GM21786 (cell line): ENCODE data around the gene TWIST2.

ENCODE experiments used
- ATAC-seq: cut with Tn5 transposase; IDR thresholded peaks from one replicate; pipeline ENCODE4 v1.9.1; 2021; ENCODE audit not compliant: unreplicated experiment

The TWIST2 gene

DNA sequence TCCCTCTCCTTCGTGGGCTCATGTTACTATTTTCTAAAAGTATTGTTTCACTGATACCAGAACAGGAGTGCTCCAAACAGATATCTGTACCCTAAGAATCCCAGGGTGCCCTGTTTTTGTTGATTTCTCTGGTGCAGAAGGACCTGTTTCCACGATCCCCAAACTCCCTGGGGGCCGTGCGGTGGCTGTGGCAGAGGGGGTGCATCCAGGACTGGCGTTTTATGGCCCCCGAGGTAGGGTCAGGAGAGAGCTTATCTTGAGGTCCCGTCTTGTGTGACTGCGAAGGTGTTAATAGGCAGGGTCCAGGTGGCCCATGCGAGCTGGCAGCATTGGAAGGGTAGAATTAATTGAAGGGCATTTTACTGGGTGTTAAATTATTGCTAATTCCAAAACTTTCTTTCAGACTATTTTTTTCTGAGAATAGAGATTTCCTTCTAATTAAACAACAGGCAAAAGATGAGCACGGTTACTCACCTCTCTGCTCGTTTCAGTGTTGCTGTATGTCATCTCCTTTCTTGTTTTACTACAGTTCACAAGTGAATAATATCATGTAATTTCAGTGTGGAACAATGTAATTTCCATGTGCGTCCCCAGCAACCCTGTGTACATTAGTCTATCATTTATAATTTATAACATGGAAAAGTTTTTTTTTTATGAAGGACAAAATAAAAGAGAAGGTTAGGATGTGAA is 8.2 kb downstream of the TWIST2 start:
- ATAC-seq = no peak

DNA sequence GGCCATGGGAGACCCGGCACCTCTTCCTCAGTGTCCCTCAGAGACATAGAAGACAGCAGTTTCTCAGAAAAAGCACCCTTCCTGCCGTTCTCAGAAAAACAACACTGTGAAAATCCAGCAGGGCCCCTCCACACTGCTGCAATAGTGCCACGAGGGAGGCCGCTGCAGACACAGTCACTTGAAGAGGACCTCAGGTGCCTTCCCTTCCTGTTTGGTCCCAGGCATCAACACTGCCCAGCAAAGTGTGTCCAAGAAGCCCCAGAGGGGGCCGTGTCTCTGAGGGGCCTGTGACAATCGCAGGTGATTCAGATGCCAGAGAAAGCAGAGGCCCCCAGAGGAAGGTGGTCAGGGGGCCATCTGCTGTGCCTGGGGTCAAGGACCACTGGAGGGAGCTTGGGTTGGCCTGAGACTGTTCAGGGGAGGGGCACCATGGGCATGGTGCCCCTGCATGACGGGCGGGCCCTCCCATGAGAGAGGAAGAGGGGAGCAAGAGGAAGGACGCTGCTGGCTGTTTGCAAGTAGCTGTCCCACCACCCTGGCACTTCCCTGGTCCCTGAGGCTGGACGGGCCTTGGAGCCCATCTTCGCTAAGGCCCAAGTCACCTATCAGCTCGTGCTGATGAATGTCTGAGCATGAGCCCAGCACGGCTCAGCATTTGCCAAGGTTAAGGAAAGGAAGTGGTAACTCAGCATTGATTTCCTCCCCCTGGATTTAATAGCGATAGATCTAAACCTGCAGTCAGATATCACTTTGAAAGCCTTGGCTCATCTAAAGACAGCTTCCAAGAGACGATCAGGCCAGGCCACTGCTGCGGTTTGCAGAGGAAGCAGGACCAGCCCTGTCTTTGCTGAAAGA is 9.1 kb downstream of the TWIST2 start:
- no peak for ATAC-seq

DNA sequence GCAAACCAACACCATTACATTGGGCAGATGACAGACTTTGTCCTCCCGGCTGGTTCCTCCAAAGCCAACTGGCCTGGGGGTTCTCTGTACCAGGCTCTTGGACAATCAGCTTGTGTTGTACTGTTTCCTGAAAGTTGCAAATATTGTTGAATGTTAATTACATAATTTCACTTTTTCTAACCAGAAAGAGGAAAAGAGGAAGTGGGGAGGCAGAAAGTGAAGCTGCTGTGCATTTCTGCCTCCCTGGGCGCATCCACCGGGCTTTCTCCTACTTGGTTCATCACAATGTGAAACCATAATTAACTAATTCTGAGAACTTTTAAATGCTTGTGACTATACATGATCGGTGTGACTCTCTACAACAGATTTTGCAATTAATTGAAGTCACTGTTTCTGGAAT is 10.1 kb downstream of the TWIST2 start:
- ATAC-seq = no peak

DNA sequence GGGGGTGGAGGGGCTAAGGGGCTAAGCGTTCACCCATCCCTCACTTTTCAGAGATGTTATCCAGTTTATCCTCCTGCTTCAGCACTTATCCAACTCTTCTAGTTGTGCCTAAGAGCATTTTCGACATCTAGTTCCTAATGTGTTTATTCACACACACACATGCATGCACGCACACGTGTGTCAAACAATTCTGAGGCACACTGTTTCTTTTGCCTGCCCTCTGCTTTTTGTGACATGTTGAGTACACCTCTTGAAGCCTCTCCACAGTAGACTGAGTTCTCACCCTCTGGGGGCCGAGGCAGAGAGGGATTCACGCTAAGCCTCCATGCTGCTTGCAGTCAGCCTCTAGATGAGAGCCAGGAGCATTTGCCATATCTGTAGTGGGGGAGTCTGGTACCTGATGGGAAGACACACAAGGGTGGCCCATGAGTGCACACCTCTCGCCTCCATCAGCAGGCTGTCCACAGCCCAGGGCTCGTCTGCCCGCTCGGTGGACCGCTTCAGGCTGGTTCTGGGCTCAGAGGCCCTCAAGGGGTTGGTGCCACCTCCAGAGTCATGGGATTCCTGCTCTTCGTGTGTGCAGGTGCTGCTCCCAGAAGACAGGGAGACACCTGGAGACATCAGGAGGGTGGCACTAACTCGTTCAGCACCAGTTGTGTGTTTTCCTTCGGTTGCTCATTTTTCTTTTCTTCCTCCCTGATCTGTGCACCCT is 11.9 kb downstream of the TWIST2 start:
- ATAC-seq = no peak

DNA sequence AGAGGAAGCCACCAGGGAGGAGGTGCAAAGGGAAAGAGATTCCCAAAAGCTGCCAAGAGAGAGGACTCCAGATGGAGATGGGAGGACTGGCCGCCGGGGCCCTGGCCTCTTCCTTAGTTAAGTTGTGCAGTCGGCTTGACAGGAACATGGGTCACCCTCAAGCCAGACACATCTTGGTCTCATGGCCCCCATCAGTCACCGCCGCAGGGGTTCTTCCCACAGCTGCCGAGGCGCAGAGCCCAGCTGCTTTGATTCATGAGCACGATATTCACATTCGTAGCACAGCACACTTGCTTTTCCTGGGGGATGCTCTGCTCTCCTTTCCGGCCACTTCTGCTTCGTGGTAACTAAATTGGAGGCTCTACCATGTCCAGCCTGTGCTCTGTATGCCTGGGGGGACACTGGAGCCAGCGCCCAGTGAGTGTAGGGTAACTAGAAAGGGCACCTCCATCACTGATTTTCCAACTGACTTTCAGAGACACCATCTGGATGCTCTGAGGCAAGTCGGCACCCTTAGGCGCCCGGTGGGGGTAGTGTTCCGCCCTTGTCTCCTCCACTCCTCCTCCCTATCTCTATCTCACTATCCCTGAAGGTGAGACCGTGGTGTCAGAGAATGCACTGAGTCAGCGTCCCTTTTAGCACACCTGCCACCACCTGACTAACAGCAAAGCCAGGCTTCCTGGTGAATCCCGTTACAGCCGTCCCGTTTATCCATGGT is 13.3 kb downstream of the TWIST2 start:
- no peak for ATAC-seq

DNA sequence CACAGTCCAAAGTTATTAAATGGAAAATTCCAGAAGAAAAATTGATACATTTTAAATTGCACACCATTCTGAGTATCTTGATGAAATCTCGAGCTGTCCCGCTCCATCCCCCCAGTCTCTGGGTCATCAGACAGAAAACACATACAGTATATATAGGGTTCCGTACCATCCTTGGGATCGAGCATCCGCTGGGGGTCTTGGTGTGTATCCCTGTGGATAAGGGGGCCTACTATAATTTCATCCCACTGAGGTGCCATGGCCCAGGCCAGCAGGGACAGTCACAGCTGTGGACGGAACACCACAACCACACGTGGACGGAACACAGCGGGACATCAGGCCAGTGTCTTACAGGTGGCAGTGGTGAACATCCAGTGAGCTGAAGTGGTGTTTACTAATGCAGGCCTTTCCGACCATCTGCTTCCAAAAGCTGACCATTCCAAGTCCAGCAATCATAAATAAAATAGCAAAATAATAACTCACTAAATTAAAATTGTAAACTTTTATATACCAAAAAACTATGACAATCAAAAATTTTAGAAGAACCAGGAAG is 14.0 kb downstream of the TWIST2 start:
- no peak for ATAC-seq

DNA sequence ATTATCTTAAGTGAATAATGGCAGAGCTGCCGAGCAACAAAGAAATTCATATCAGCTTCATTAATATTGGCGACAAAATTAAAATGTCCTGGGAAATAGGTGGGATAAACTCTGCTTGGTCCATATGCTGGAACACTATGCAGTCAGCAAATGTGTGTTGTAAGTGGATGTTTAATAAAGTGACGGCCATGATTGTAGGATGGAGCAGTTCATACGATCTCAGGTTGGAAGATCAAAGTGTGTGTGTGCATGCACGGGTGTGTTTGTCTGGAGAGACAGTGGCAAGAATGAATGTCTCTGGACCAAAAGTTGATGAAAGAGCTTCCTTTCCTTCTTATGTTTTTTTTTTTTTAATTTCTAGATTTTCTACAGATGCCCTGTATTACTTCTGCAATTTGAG is 14.8 kb downstream of the TWIST2 start:
- ATAC-seq = no peak

DNA sequence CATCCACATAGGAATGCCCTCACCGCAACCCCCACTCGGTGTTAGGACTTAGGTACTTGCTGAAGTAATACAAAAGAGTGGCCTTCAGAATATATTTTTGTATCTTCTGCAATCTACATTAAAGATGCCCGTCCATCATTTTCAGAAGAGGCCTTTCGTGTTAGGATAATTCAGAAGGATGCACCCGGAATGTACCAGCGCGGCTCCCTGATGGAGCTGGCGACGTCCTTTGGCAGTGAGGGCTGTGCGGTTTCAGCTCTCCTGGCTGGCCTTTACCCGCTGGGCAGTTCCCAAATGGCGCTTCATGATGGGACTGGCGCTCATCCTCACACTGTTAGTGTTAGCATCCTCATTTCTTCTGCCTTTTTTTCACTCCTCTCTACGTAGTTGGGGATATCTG is 15.3 kb downstream of the TWIST2 start:
- ATAC-seq = no peak

DNA sequence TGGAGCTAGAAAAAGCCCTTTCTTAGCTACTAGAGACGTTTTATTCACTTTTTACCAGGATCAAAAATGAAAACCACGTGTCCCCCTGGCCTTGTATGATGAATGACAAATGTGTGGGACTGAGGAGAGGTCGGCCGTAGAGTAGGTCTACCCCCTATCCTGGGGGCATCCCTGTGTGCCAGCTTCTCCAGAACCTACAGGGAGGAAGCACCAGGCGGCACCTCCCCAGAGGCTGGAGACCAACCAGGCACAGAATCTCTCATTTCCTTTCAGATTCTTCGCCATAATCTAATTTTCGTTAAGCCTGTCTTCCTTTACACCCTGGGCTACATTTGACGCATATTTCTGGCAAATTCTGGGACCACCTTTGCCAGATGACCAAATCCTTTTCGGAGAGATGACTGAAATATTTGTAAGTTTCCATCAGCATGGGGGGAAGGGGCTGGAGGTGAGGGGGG is 15.9 kb downstream of the TWIST2 start:
- ATAC-seq = no peak

DNA sequence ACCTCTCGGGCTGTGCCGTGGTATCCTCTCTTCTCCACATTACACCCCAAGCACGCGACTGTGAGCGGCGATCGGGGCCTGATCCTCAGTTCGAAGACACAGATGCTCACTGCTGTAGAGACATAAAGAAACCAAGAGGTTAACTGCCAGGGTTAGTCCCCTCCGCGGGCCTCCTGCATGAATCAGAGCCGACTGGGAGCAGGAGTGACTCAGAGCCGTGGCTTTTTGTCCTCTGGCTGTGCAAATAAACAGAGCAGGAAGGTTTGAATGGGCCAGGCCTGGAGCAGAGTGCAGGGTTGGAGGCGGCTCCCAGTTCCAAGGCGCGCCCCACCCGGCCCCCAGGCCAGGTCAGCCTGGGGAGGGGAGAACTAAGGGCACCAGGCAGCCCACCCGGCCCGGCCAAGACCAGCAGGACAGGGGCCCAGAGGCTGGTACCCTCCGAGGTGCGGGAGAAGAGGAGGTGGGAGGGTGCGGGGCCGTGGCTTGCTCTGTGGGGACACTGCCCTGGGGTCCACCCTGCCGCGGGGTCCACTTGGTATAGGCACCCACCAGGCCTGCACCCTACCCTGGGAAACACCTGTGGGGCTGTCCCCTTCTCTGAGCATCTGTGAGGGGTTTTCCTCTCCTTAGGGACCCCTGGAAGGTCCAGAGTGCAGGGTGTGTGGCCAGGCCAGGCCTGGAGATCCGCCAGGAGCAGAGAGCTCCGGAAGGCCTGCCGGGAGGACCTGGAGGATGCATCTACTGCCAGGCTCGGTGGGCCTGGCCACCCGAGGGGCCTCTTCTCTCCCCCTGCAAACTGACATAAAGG is 16.5 kb downstream of the TWIST2 start:
- no peak for ATAC-seq

DNA sequence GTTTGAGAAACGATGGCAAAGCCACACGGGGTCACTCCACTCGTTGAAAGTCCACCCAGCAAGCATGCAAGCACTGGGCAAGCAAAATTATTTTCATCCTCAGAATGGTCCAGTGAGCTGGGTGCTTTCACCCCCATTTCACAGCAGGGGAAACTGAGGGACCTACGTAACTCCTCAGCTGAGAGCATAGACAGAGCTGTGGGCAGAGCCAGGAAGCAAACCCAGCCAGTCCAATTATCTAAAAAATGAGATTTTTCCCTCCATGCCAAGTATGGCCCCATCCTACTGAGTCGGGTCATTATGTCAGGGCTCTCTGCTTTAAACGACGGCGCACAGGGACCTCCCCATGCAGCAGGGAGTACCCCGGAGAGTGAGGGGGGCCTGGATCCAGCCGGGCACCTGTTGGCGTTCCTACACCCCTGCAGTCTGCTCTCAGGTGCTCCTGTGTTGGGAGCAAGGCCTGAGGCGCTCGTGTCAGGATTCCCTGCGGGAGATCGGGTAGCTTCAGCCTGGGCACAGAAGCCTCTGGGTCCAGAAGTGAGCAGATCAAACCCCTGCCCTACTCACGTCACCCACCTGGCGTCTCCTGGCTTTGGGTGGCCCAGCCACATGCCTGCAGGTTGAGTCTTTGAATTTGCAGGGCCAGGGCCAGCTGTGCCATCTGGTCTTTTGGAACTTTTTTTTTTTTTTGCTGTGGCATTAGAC is 17.3 kb downstream of the TWIST2 start:
- no peak for ATAC-seq

DNA sequence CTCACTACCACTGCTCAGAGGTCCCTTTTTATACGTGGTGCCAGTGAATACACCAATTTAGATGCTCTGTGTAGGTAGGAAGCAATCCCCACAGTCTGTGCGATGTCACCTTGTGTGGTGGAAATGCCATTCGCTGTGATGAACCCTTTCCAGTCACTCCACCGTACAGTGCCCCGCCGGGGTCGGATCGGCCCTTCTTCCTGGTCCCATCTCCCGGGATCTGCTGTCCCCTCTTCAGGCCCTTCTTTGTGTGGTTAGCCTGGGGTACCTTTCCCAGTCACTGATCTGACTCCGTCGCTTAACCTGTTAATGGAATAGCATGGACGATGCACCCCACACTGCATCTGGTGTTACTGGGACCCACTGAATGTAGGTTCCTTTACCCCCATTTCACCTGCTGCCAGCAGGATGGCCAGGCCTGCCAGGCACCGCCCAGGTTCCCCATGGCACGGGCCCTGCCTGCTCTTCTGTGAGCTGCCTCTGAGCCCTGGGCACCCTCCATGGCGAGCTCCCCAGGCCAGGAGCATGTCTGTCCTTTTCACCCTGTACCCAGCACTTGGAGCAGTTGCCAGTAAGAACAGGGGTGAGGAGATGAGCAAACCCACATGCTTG is 18.0 kb downstream of the TWIST2 start:
- no peak for ATAC-seq

DNA sequence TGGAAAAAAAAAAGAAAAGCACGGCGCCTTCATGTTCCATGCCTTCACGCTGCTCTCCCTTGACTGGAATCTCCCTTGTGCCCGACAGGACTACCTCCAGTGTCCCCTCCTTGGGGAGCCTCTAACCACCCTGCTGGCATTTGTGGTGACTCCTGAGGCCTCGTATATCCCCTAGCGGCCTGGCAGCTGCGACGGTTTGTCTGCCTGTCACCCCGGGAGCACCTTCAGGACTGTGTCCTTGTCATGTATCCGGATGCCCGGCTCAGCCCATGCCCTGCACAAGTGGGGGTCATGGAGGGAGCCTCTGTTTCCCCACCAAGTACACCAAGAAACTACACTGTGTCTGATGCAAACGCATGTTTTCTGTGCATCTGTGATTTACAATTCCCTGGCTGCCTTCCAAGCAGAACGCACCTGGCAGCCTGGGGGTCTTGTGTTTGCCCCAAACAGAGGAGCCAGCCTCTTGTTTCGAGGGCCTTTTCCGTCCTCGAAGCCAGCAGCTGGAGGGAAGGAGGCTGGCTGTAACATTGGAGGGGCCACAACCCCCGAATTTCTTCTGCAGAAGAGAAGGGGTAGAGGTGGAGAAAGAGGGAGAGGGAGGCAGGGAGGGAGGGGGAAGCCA is 18.9 kb downstream of the TWIST2 start:
- no peak for ATAC-seq

DNA sequence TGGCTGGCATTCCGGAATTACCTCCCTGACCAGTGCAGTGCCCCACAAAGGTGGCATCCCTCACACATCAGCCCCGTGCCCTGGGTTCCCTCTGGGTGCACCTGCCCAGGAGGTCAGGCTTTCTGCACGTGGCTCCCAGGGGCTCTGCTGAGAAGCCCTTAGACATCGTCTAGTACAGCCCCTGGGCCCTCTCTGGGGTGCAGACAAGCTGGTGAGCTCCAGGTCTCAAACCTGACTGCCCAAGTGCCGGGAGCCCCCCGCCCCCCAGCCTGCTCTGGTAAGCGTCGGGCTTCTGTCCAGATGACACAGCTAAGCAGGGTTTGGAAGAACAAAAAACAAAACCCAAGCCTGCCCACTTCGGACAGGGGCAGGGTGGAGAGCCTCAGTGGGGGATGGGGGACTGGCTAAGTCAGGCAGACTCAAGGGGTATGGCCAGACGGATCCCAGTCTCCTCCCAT is 20.2 kb downstream of the TWIST2 start:
- ATAC-seq = no peak

DNA sequence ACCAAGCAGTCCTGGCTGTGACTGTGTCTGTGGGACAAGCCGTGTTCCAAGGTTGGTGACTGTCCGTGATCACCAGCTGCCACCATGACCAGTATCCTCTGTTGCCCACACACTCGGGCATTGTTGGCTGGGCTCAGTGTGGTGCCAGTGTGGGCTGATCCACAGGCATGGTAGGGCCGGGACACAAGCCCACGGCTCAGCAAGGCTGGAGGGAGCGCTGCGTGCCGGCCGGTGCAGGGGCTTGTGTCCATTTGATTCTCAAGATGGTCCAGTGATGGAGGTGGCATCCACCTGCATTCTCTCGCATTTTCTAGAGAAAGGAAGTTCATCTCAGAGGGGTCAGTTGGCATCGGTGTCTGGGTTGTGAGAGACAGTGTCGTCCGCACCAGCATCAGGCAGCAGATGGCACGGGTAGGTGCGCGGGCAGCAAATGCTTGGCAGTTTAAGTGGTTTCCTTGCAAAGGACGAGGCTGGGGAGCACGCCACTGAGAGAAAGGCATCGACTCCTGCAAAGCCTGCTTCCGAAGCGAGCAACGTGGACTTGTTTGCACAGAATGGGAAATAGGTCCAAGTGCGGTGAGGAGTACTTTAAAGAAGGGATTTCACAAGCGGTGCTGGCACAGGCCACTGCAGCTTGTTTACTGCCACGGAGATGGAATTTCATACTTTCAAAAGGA is 20.9 kb downstream of the TWIST2 start:
- no peak for ATAC-seq

DNA sequence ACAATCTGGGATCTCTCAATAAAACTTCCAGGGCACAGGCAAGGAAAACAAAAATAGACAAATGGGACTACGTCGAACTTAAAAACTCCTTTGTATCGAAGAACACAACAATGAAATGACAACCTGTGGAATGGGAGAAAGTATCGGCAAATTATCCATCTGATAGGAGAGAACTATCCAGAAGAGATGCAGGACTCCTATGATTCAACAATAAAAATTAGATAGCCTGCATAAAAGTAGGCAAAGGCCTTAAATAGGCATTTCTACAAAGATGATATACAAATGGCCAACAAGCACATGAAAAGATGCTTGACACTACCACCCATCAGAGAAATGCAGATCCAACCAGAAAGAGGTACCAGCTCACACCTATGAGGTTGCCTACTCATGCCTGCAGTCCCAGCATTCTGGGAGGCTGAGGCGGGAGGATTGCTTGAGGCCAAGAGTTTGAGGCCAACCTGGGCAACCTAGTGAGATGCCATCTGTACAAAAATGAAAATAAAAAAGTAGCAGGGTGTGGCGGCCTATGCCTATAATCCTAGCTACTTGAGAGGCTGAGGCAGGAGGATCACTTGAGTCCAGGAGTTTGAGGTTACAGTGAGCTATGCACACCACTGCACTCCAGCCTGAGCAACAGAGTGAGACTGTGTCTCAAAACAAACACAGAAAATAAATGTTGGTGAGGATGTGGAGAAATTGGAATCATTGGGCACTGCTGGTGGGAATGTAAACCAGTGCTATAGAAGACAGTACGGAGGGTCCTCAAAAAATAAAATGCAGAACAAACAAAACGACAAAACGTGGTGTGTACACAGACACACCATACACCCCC is 21.6 kb downstream of the TWIST2 start:
- ATAC-seq = no peak

DNA sequence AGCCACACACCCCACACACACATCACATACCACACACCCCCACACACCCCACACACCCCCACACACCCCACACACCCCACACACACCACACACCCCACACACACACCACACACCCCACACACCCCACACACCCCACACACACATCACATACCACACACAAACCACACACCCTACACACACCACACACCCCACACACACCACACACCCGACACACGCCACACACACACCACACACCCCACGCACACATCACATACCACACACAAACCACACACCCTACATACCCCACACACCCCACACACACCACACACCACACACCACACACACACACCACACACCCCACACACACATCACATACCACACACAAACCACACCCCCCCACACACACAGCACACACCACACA is 22.4 kb downstream of the TWIST2 start:
- no peak for ATAC-seq
